Transverse colon (tissue), 4 donors: ENCODE results near the gene MXRA8.

ENCODE experiments used
- EP300 ChIP-seq: sonication (generic); formaldehyde crosslinking; IDR thresholded peaks from one replicate; pipeline ENCODE4 v1.6.1; 2017; ENCODE audit warnings: antibody characterized with exemption, low read depth
- POLR2A ChIP-seq: fragments of 450-650 bp; IDR thresholded peaks from one replicate; pipeline ENCODE4 v1.6.1; 2016; ENCODE audit warnings: antibody characterized with exemption, mild to moderate bottlenecking, moderate library complexity
- POLR2AphosphoS5 ChIP-seq, 3 donors: sonication (generic); formaldehyde crosslinking; IDR thresholded peaks; one replicate each; pipeline ENCODE4 v1.6.1; 2016; ENCODE audit warnings: antibody characterized with exemption in 3 of 3
- TF ChIP-seq, protein P1 (sequence below), 5 experiments: fragments of 200-600 bp in 3 of 5; fragments of 450-650 bp in 2 of 5; sonication (generic) in 3 of 5; IDR thresholded peaks; 1 replicate in 2 of 5; 2 replicates in 3 of 5; pipeline ENCODE4 v1.5.1; 2016 to 2017; ENCODE audit warnings: antibody characterized with exemption in 5 of 5, inconsistent platforms in 3 of 5, mild to moderate bottlenecking in 2 of 5, moderate library complexity in 1 of 5

DNA sequence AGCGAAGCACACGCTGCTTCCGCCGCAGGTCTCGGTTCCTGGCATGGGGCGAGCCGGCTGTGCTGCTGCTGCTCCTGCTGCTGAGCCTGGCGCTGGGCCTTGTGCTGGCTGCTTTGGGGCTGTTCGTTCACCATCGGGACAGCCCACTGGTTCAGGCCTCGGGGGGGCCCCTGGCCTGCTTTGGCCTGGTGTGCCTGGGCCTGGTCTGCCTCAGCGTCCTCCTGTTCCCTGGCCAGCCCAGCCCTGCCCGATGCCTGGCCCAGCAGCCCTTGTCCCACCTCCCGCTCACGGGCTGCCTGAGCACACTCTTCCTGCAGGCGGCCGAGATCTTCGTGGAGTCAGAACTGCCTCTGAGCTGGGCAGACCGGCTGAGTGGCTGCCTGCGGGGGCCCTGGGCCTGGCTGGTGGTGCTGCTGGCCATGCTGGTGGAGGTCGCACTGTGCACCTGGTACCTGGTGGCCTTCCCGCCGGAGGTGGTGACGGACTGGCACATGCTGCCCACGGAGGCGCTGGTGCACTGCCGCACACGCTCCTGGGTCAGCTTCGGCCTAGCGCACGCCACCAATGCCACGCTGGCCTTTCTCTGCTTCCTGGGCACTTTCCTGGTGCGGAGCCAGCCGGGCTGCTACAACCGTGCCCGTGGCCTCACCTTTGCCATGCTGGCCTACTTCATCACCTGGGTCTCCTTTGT, 24.7 kb downstream of the MXRA8 start:
- TF ChIP-seq POLR2A (no peak), POLR2AphosphoS5 (IDR thresholded peaks at IDR 0.05) (no peak), EP300 (no peak)
- TF ChIP-seq, protein P1, sequence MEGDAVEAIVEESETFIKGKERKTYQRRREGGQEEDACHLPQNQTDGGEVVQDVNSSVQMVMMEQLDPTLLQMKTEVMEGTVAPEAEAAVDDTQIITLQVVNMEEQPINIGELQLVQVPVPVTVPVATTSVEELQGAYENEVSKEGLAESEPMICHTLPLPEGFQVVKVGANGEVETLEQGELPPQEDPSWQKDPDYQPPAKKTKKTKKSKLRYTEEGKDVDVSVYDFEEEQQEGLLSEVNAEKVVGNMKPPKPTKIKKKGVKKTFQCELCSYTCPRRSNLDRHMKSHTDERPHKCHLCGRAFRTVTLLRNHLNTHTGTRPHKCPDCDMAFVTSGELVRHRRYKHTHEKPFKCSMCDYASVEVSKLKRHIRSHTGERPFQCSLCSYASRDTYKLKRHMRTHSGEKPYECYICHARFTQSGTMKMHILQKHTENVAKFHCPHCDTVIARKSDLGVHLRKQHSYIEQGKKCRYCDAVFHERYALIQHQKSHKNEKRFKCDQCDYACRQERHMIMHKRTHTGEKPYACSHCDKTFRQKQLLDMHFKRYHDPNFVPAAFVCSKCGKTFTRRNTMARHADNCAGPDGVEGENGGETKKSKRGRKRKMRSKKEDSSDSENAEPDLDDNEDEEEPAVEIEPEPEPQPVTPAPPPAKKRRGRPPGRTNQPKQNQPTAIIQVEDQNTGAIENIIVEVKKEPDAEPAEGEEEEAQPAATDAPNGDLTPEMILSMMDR (IDR thresholded peaks at IDR 0.05), result no peak
